ENCODE measurements around the gene KCNQ5. TPM values are rescaled to one million over a fixed set of nuclear protein-coding genes. Genes with fewer than 3 reads are reported as not detected.
A peak's percentile ranks its signal among the peaks of the same experiment; 100 is the strongest.

Gene KCNQ5
- total RNA-seq, 1 experiment from 2014 or later: 4.8 TPM

- no peak for DNase-seq (ENCODE audit: low read depth)
Observed at GRCh38 chr6:73000460-73000859, 378.6 kb downstream of the KCNQ5 start.

DNA sequence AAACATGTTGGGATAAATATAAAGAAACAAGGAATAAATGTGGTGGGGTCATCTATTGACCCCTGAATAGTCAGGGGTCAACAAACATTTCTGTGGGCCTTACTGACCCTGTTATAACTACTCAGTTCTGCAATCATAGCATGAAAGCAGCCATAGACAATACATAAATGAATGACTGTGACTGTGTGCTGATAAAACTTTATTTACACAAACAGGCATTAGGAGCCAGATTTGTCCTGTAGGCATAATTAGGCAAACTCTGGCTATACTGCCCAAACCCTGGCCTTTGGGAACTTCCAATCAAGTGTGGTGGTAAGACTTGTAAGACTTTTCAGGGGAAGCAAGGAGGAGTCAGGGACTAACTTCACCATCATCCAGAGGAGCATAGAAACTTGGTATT lies 380.7 kb downstream of the KCNQ5 start:
- no peak for DNase-seq (ENCODE audit: low read depth)

DNA sequence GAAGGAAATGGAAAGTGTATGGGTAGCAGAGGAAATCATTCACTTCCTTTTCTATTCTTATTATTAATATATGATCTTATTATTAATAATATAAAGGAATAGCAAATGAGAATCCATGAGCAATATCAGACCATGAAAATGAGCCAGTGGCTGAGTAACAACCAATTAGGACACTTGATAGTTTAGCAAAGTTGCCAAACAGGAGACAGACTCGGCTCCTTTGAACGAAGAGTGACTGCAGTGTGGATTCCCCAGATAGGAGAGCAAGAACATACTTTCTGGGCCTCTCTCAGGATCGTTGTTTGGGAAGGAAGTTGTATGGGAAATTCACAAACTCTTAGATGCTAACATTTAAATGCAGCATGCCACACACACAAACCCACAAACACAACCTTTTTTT lies 381.4 kb downstream of the KCNQ5 start:
- no peak for DNase-seq (ENCODE audit: low read depth)

- no peak for DNase-seq (ENCODE audit: low read depth)
Observed at GRCh38 chr6:73004231-73004630, 382.4 kb downstream of the KCNQ5 start.

DNA sequence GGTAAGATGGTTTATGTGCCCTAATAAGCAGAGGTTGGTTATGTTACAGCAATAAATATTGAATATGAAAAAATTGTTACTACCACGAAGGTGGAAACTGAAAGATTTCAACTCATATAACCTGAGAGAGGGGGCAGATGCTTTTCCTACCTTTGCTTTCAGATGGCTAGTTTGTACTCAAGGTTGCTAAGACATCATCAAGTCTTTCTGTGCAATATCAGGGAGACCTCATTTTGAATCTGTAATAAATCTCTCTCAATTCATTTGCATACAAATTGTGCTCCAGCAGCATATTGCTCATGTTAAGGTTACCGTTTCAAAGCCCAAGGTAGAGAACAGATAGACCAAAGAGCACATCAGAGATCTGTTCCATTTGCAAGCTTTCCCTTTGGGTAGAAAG lies 383.0 kb downstream of the KCNQ5 start:
- no peak for DNase-seq (ENCODE audit: low read depth)

DNA sequence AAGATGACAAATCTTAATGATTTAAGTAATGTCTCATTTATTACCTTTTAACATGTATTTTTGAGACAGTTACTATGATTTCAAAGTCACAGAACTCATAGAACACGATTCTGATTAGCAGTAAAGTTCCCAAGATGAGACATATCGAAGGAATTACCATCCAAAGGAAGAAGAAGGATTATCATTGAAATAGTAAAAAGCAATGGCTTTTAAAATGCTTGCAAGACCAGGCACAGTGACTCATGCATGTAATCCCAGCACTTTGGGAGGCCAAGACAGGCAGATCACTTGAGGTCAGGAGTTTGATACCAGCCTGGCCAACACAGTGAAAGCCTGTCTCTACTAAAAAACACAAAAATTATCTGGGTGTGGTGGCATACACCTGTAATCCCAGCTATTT lies 384.3 kb downstream of the KCNQ5 start:
- DNase-seq (ENCODE audit: low read depth): peak; percentile 26

DNA sequence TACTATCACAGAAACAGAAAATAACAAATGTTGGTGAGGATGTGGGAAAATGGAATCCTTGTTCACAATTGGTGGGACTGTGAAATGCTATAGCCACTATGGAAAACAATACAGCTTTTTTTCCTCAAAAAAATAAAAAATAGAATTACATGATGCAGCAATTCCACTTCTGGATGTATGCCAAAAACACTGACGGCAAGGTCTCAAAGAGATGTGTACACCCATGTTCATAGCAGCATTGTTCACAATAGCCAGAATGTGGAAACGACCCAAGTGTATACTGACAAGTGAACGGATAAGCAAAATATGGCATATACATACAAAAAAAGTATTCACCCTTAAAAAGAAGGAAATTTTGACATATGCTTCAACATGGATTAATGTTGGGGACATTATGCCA lies 390.1 kb downstream of the KCNQ5 start:
- no peak for DNase-seq (ENCODE audit: low read depth)

DNA sequence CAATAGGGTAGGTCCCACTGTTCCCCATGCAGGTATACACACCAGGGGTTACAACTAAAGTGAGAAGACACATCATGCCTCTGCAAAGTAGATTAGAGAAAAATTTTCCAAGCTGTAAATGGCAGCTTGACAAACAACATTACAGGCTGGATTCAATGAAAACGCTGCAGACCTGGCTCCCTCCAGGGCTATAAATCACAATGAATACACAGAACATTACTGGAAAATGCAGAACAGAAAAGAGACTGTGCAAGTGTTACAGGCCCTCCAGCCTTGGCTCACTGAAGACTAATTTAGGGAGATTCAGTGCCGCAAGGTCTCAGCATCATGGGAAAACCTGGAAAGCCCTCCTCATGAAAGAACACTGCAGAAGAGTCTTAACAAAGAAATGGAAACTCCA lies 395.6 kb downstream of the KCNQ5 start:
- DNase-seq (ENCODE audit: low read depth): no peak

- peak; percentile 63 for DNase-seq (ENCODE audit: low read depth)
Observed at GRCh38 chr6:73024598-73024997, 402.7 kb downstream of the KCNQ5 start.

- no peak for DNase-seq (ENCODE audit: low read depth)
Observed at GRCh38 chr6:73027691-73028090, 405.8 kb downstream of the KCNQ5 start.

- DNase-seq (ENCODE audit: low read depth): no peak
Observed at GRCh38 chr6:73028124-73028766, 406.4 kb downstream of the KCNQ5 start.

DNA sequence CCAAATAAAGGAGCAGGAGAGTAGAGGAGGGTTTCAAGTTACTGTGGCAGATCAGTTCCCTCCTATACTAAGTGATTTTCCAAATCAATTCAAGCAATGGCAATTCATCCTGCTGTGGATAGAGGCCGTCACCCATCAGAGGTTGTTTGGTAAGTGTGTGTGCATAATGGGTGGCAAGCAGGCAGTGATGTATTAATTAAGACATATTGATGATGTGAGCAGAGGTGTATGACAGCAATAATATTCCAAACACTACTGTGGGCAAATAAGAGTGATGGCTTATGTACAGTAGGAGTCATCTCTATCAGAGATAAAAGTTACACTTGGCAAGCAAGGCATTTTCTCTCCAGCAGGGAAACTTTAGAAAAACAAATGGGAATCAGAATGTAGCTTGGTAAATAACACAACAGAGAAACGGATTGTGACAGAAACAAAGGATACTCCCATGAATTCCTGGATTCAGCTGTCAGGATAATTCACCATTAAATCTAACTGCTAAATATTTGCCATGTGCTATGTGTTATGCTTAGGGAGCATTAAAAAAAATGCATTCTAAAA lies 407.1 kb downstream of the KCNQ5 start:
- DNase-seq (ENCODE audit: low read depth): no peak

GRCh38 chr6:73030257-73030656 lies 408.4 kb downstream of the KCNQ5 start:
- DNase-seq (ENCODE audit: low read depth): peak; percentile 60

DNA sequence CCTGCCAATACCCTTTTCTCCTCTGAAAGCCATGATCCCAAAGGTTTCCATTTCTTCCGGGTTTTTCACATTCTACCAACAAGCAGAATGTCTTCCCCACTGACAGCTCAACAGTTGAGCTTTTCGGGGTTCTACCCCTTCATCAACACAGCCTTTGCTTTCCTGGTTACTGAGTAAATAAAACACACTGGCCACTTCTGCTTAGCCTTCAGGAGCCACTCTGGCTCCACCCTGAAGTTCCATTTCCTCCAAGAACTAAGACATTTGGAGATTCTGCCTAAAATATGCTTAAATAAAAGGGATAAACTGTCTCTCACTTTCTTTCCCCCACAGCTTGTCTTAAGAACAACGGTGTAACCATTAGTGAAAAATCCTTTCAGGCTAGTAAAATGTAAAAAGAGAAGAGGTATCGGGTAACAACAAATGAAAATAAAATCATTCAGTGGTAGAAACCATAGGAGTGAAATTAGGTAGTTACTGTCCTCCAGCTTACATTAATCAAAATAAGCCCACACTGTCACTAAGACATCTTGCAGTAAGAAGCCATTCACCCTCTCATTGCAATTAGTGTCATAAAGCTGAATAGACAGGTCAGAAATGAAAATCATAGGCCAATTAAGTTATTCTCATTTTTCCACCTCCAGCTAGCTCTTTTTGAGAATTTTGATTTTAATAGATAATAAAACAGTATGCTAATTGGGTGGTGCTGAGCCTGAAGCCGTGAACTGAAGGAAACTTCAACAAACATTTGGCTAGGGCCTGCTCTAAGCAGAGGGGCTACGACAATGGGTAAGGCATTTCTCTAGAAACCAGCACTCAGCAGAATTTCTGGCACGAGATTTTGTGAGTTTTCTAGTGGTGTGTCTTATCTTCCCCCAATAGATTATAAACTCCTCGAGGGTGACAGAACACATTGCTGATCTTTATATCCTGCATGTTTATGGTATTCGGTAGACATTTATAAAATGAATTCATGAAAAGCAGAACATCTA lies 409.2 kb downstream of the KCNQ5 start:
- peak; percentile 19 for DNase-seq (ENCODE audit: low read depth)

- DNase-seq (ENCODE audit: low read depth): peak; percentile 80
Observed at GRCh38 chr6:73032586-73032985, 410.7 kb downstream of the KCNQ5 start.

GRCh38 chr6:73036689-73037088 lies 414.8 kb downstream of the KCNQ5 start:
- DNase-seq (ENCODE audit: low read depth): no peak

DNA sequence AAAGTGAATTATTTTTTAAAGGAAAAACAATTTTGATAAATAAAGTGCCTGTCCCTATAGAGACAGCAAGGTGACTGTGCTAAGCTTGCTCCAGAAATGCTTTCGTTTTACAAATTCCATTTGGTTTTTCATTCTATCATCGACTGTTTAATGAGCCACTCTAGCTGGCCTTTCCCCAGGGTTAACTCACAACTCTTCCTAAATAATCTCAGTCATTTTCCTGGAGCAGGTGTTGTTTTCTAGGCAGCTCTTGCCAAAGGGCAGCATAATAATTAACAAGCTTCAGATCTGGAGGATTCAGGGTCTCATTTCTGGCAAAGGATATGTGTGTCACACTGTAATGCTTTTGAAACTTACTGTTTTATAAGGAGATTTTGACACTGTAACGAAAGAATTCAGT lies 419.2 kb downstream of the KCNQ5 start:
- no peak for DNase-seq (ENCODE audit: low read depth)

DNA sequence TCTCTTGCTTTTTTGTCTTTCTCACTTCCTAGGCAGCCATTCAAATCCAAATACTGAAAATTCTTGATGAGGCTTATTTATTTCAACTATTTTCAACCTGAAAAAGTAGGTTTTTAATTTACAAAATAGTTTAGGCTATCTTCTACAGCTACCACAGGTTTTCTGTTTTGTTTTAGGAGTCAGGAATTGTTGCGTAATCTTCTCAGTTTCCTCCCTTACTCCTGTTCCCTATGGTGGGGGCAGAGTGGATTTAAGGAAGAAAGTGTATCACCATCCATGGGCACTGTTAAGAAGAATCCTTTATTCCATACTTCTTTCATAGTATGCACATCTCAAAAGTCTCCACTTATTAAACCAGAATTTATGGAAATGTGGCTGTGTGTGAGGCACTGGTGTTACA lies 421.0 kb downstream of the KCNQ5 start:
- DNase-seq (ENCODE audit: low read depth): no peak

GRCh38 chr6:73043446-73043845 lies 421.6 kb downstream of the KCNQ5 start:
- DNase-seq (ENCODE audit: low read depth): no peak

GRCh38 chr6:73045609-73046008 lies 423.7 kb downstream of the KCNQ5 start:
- no peak for DNase-seq (ENCODE audit: low read depth)

- no peak for DNase-seq (ENCODE audit: low read depth)
Observed at GRCh38 chr6:73047801-73048200, 425.9 kb downstream of the KCNQ5 start.

DNA sequence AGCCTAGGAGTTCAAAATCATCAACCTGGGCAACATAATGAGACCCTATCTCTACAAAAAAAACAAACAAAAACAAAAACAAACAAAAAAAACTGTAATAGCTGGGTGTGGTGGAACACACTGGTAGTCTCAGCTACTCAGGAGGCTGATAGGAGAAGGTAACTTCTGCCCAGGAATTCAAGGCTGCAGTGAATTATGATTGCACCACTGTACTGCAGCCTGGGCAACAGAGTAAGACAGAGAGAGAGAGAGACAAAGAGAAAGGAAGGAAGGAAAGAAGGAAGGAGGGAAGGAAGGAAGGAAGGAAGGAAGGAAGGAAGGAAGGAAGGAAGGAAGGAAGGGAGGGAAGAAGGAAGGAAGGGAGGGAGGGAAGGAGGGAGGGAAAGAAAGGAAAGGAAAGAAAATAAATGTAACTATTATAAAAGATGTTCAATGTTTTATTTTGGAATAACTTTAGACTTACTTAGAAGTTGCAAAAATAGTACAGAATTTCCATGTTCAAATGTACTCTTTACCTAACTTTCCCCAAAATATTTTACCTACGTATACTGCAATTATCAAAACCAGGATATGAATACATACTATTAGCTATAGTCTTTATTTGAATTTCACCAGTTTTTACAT lies 428.2 kb downstream of the KCNQ5 start:
- no peak for DNase-seq (ENCODE audit: low read depth)

Measured in M059J (cell line).